GM19025 (cell line): ENCODE measurements around the gene PI4KA.
"Not testable (repeated sequence)": the region's sequence is repeated elsewhere in the genome, so short reads cannot be mapped to it uniquely, and the experiment has no call there.

Source experiments
- ATAC-seq: cut with Tn5 transposase; IDR thresholded peaks from one replicate; pipeline ENCODE4 v1.9.1; 2021; ENCODE audit warnings: mild to moderate bottlenecking, low read depth, moderate library complexity; ENCODE audit not compliant: unreplicated experiment

Gene PI4KA

GRCh38 chr22:20672082-20672424, 186.6 kb downstream of the PI4KA start:
- ATAC-seq = no peak

- no peak for ATAC-seq
Measured at GRCh38 chr22:20671409-20672081, 187.1 kb downstream of the PI4KA start.

GRCh38 chr22:20670457-20671261, 188.0 kb downstream of the PI4KA start:
- not testable (repeated sequence) for ATAC-seq

GRCh38 chr22:20669884-20670283, 188.7 kb downstream of the PI4KA start:
- not testable (repeated sequence) for ATAC-seq

- not testable (repeated sequence) for ATAC-seq
Measured at GRCh38 chr22:20669471-20669870, 189.1 kb downstream of the PI4KA start.

GRCh38 chr22:20668769-20669168, 189.8 kb downstream of the PI4KA start:
- not testable (repeated sequence) for ATAC-seq

- ATAC-seq = not testable (repeated sequence)
Measured at GRCh38 chr22:20668226-20668625, 190.4 kb downstream of the PI4KA start.

- ATAC-seq = not testable (repeated sequence)
Measured at GRCh38 chr22:20667548-20667947, 191.1 kb downstream of the PI4KA start.

GRCh38 chr22:20666560-20666959, 192.1 kb downstream of the PI4KA start:
- ATAC-seq = no peak

GRCh38 chr22:20664594-20664959, 194.0 kb downstream of the PI4KA start:
- no peak for ATAC-seq

GRCh38 chr22:20663941-20664593, 194.5 kb downstream of the PI4KA start:
- ATAC-seq = no peak

GRCh38 chr22:20663137-20663828, 195.3 kb downstream of the PI4KA start:
- ATAC-seq = no peak

GRCh38 chr22:20662524-20663036, 196.0 kb downstream of the PI4KA start:
- ATAC-seq = not testable (repeated sequence)

GRCh38 chr22:20661473-20661872, 197.1 kb downstream of the PI4KA start:
- no peak for ATAC-seq

GRCh38 chr22:20660441-20661054, 198.1 kb downstream of the PI4KA start:
- ATAC-seq = no peak

GRCh38 chr22:20659920-20660319, 198.7 kb downstream of the PI4KA start:
- no peak for ATAC-seq

GRCh38 chr22:20659258-20659657, 199.4 kb downstream of the PI4KA start:
- ATAC-seq = no peak

GRCh38 chr22:20658433-20659222, 200.0 kb downstream of the PI4KA start:
- ATAC-seq = no peak

GRCh38 chr22:20657963-20658362, 200.6 kb downstream of the PI4KA start:
- no peak for ATAC-seq
